DND-41 (cell line): ENCODE data around the gene AKAP5.

Experiments used
- EZH2 ChIP-seq: IDR thresholded peaks from 3 replicates; pipeline ENCODE4 v1.6.1; 2012; ENCODE audit warnings: borderline replicate concordance, low read depth, mild to moderate bottlenecking, moderate library complexity, low read length, inconsistent platforms; ENCODE audit not compliant: severe bottlenecking
- TF ChIP-seq, protein P1 (sequence below): IDR thresholded peaks from 2 replicates; pipeline ENCODE4 v1.5.1; 2012; ENCODE audit warnings: borderline replicate concordance, low read length, moderate library complexity, mild to moderate bottlenecking; ENCODE audit not compliant: poor library complexity, severe bottlenecking; ENCODE audit errors: extremely low read depth

DNA sequence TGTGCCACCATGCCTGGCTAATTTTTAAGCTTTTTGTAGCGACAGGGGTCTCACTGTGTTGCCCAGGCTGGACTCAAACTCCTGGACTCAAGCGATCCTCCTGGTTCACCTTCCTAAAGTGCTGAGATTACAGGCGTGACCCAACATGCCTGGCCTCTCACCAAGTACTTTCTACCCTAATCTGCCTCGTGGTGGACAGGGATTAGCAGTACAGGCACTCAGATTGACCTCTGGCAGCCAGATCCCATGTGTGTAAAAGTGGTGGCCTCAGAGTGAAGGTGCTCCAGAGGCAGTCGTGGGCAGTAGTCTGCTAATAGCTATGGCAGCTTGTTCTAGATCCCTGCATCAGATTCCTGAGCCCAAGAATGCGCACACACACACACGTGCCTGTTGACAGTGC, 46.3 kb upstream of the AKAP5 start:
- no peak for TF ChIP-seq EZH2
- TF ChIP-seq, protein P1, sequence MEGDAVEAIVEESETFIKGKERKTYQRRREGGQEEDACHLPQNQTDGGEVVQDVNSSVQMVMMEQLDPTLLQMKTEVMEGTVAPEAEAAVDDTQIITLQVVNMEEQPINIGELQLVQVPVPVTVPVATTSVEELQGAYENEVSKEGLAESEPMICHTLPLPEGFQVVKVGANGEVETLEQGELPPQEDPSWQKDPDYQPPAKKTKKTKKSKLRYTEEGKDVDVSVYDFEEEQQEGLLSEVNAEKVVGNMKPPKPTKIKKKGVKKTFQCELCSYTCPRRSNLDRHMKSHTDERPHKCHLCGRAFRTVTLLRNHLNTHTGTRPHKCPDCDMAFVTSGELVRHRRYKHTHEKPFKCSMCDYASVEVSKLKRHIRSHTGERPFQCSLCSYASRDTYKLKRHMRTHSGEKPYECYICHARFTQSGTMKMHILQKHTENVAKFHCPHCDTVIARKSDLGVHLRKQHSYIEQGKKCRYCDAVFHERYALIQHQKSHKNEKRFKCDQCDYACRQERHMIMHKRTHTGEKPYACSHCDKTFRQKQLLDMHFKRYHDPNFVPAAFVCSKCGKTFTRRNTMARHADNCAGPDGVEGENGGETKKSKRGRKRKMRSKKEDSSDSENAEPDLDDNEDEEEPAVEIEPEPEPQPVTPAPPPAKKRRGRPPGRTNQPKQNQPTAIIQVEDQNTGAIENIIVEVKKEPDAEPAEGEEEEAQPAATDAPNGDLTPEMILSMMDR = no peak
